GM21526 (cell line): ENCODE results near the gene ZNF506.
"Not testable (repeated sequence)": the region's sequence is repeated elsewhere in the genome, so short reads cannot be mapped to it uniquely, and the experiment has no call there.

Experiments
- ATAC-seq: cut with Tn5 transposase; IDR thresholded peaks from one replicate; pipeline ENCODE4 v1.9.1; 2021; ENCODE audit warnings: moderate library complexity; ENCODE audit not compliant: unreplicated experiment, low FRiP score

Gene ZNF506

DNA sequence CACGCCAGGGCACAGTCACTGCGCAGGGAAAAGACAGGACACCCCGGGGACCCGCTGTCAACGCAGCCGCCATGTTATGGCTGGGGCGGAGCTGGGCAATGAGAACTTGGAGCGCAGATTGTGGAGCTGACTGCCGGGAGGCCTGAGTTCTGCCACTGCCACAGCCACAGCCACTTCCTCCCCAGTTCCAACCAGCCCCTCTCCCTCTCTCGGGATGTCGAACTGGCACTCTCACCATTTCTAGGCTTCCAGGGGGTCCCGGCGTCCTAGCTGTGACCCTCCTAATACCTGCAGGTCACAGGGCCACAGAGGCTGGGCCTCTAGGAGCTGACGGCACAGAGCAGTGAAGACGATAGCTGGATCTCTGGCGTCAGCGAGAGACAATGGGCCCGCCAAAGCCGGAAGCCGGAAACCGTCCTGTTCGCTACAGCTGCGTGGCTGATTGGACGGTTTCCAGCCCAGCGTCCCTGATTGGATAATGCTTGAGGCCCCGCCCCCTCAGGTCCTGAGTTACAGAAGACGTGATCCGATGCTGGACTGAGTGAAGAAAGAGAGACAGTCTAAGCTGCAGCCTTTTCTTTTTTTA lies at the start of gene ZNF506:
Gene ZNF506 (minus strand): TSS at position 385 of the 586 bp plus-strand sequence. CDS start 147 bp downstream, at position 238.
- peak; percentile 81 for ATAC-seq

DNA sequence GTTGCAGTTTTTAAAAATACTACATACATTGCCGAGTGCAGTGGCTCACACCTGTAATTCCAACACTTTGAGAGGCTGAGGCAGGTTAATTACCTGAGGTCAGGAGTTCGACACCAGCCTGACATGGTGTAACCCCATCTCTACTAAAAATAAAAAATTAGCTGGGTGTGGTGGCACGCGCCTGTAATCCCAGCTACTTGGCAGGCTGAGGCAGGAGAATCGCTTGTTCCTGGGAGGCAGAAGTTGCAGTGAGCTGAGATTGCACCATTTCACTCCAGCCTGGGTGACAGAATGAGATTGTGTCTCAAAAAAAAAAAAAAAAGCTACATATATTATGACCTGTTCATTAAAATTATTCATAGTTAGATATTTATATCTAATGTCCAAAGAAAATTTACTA lies 48.5 kb upstream of the ZNF506 start:
- not testable (repeated sequence) for ATAC-seq

DNA sequence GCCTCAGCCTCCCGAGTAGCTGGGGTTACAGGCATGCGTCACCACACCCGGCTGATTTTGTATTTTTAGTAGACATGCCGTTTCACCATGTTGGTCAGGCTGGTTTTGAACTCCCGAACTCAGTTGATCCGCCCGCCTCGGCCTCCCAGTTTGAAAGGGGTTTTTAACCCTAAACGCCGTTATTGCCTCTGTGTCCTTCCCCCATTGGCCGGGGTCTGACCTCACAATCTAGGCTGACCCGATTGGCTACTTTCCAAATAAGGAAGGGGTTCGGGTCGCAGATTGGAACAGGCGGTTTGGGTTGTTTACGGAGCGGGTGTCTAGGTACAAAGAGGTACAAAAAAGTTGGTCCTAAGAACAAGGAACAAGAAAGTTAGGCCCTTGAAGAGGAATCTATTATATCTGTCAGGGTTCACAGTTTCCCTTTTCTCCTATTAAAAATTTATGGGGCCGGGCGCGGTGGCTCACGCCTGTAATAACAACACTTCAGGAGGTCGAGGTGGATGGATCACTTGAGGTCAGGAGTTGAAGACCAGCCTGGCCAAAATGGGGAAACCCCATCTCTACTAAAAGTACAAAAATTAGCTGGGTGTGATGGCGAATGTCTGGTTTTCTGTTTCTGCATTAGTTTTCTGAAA lies 45.2 kb upstream of the ZNF506 start:
- ATAC-seq, result no peak

DNA sequence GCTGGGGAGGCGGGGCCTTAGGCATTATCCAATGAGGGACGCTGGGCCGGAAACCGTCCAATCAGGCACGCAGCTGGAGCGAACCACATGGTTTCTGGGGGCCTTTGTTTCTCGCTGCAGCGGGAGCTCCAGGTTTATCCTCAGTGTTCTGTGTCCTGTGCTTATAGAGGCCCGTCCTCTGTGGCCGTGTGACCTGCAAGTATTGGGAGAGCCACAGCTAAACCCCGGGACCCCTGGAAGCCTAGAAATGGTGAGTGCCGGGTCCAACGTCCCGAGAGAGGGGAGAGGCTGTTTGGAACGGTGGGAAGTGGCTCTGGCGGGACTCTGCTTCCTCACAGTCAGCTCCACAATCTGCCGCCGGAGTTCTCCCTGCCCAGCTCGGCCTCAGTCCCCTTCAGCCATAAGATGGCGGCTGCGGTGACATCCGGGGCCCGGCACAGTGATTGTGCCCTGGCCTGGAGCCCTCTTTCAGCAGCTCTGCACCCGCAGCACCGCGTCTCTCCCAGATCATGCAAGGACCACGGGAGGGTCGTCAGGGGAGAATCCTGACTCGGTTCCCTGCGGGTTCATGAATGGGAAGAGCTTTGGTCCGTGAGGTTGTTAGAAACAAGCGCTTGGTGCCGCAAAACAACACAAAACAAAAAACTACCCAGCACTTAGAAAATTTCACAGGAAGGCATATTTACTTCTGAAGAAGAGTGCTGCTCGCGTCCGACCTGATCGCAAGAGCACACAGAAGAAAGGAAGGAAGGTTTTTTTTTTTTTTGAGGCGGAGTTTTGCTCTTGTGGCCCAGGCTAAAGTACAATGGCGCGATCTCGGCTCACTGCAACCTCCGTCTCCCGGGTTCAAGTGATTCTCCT lies 44.4 kb upstream of the ZNF506 start, which contains the start of gene ZNF253:
Gene ZNF253 (plus strand): TSS at position 133 of the 861 bp plus-strand sequence. CDS start 115 bp downstream, at position 248.
- peak; percentile 96 for ATAC-seq

- no peak for ATAC-seq
Measured at GRCh38 chr19:19860756-19861390, 39.3 kb upstream of the ZNF506 start.

DNA sequence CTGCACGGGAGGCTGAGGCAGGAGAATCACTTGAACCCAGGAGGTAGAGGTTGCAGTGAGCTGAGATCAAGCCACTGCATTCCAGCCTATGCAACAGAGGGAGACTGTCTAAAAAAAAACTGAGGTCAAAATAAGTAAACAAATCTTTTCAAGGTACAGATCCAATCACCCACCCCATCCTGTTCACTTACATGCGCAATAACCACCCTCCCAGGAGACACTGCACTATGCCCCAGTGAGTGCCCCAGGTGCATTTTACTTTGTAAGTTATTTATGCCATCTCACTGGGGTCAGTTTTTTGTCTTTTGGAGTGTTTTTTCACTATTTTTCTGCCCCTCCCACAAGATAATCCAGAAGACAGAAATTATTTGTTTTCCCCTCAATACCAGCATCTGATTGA lies 37.2 kb upstream of the ZNF506 start:
- ATAC-seq, result no peak

GRCh38 chr19:19851740-19852139 lies 30.2 kb upstream of the ZNF506 start:
- ATAC-seq, result not testable (repeated sequence)

DNA sequence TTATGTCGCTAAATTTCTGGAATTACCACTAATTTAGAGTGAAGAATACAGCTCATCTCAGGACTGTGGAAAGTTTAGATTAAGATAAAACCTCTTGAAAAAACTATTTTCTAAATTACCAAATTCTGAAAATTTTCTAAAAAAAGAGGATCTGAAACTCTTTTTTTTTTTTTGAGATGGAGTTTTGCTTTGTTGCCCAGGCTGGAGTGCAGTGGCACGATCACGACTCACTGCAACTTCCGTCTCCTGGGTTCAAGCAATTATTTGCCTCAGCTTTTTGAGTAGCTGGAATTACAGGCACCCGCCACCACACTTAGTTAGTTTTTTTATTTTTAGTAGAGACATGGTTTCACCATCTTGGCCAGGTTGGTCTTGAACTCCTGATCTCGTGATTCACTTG lies 27.5 kb upstream of the ZNF506 start:
- no peak for ATAC-seq

GRCh38 chr19:19847781-19848180 lies 26.2 kb upstream of the ZNF506 start:
- no peak for ATAC-seq

DNA sequence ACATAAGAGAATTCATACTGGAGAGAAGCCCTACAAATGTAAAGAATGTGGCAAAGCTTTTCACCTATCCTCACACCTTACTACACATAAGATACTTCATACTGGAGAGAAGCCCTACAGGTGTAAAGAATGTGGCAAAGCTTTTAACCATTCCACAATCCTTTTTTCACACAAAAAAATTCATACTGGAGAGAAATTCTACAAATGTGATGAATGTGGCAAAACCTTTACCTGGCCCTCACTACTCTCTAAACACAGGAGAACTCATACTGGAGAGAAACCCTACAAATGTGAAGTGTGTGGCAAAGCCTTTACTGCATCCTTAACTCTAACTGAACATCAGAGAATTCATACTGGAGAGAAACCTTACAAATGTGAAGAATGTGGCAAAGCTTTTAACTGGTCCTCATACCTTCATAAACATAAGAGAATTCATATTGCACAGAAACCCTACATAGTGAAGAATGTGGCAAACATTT lies 14.0 kb upstream of the ZNF506 start:
- no peak for ATAC-seq

- no peak for ATAC-seq
Measured at GRCh38 chr19:19826875-19827274, 5.3 kb upstream of the ZNF506 start.

DNA sequence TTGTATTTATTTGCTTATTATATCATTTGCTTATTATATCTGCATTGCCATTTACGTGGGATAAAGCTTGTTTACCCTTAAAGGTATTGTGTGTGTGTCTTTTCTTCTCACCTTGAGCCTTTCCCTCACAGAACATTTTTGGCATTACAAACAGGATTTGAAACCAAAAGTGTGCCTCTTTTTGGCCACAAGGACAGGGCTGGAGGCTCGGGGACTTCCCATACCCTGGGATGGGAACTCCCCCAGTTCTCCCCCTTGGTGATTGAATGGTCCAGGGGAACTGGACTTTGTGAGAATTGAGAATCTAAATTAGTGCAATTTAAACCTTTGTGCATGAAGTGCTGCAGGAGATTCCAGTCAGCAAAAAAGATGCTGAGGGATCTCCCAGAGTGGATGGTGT lies 2.4 kb upstream of the ZNF506 start:
- ATAC-seq, result no peak

DNA sequence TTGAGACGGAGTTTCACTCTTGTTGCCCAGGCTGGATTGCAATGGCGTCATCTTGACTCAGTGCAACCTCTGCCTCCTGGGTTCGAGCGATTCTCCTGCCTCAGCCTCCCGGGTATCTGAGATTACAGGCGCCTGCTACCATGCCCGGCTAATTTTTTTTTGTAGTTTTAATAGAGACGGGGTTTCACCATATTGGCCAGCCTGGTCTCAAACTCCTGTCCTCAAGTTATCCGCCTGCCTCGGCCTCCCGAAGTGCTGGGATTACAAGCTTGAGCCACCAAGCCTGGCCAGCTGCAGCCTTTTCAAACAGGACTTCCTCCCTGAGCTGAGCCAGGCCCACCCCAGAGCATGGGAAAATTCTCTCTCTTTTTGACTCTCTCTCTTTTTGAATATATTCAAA lies 426 bp upstream of the ZNF506 start:
- not testable (repeated sequence) for ATAC-seq

- ATAC-seq, result no peak
Measured at GRCh38 chr19:19820774-19821320, 703 bp downstream of the ZNF506 start.

GRCh38 chr19:19817357-19817756 lies 4.2 kb downstream of the ZNF506 start:
- no peak for ATAC-seq

- no peak for ATAC-seq
Measured at GRCh38 chr19:19816679-19817078, 4.9 kb downstream of the ZNF506 start.

- not testable (repeated sequence) for ATAC-seq
Measured at GRCh38 chr19:19811999-19812398, 9.6 kb downstream of the ZNF506 start.

DNA sequence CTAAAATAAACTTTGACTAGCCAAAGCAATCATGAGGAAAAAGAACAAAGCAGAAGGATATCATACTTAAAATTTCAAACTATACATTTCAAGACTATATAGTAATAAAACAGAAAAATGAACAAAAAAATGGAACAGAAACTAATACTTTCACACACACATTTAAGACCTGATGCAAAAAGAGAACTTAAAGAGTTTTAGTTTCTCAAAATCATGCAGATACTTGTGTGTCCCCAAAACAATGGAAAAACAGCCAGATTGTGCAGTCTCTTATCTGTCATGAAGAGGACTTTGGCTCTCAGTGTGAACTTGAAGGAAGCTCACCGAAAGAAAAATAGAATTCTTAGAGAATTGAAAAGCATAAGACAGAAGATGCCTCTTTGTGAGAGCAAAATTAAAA lies 16.1 kb downstream of the ZNF506 start:
- ATAC-seq, result no peak

DNA sequence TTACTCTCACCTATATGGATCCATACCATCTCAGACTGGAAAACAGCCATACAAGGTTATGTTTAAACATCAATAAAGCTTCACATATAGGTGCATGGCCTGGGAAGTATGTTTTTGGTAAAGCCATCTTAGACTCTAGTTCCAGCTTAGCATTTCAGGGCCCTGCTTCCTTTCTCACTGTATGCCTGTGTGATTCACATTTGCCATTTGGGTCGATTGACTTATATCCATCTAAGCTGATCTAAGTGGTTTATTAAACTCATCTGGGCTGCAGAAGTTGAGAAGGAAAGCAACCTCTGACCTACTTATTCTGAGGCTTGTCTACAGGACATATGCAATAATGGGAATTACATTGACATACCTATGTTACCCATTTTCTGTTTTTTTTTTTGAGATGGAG lies 33.5 kb downstream of the ZNF506 start:
- ATAC-seq, result no peak

- not testable (repeated sequence) for ATAC-seq
Measured at GRCh38 chr19:19785476-19785875, 36.1 kb downstream of the ZNF506 start.
